GM12878 (cell line): ENCODE measurements around the gene GPC5. TPM values are rescaled to one million over a fixed set of nuclear protein-coding genes. Genes with fewer than 3 reads are reported as not detected.

Experiments
- ATAC-seq: fragments of 200-7000 bp; cut with Tn5 transposase; 3 replicates; pipeline ENCODE4 v1.9.1; 2020; ENCODE audit warnings: mild to moderate bottlenecking, moderate library complexity
- BruUV-seq: library from RNA; stranded (reverse); fragments of 400-500 nt; replicated peaks from 2 replicates; lab custom pipeline; 2021; lab: Mats Ljungman, UMichigan
- CTCF ChIA-PET: fragments of 300-600 bp; sonication (Branson Sonifier 250); formaldehyde crosslinking; extraction: SDS; loops from one replicate; lab custom pipeline; 2021; ENCODE audit warnings: inconsistent platforms; lab: Yijun Ruan, JAX
- POLR2A ChIA-PET: fragments of 350-600 bp; formaldehyde crosslinking; extraction: SDS; loops from one replicate; lab custom pipeline; 2021; ENCODE audit warnings: inconsistent platforms; lab: Charles Lee
- RAD21 ChIA-PET: fragments of 300-600 bp; sonication (Branson Sonifier 250); formaldehyde crosslinking; loops from one replicate; lab custom pipeline; 2023; ENCODE audit warnings: antibody characterized with exemption; ENCODE audit not compliant: unreplicated experiment; lab: Charles Lee
- SMC1A ChIA-PET: fragments of 300-600 bp; sonication (Branson Sonifier 250); formaldehyde crosslinking; loops from one replicate; lab custom pipeline; 2023; ENCODE audit not compliant: unreplicated experiment, uncharacterized antibody; lab: Charles Lee
- DNase-seq: peaks from one replicate; pipeline ENCODE4 v3.0.0-alpha.2; 2011; ENCODE audit warnings: low read depth, low spot score
- FAIRE-seq: peaks from 3 replicates; lab custom pipeline; 2011; peaks lifted over from hg19 to GRCh38; lab: Jason Lieb, UNC
- H2AFZ ChIP-seq: 2 replicates; pipeline ENCODE4 v1.6.0; 2011; ENCODE audit warnings: low read depth, low read length, control low read depth; ENCODE audit not compliant: control insufficient read depth
- H3K27ac ChIP-seq: 2 replicates; pipeline ENCODE4 v1.5.1; 2011; ENCODE audit warnings: control low read depth; ENCODE audit not compliant: control insufficient read depth, insufficient read depth
- H3K27me3 ChIP-seq, 2 experiments: replicated peaks in 1 of 2; 2 replicates each; pipeline versions ENCODE4 v1.6.0 to v1.6.1; 2011; ENCODE audit warnings: low read length in 1 of 2; ENCODE audit not compliant: control insufficient read depth in 2 of 2, insufficient read depth in 2 of 2
- H3K36me3 ChIP-seq, 2 experiments: 2 replicates each; pipeline ENCODE4 v1.5.1; 2011; ENCODE audit warnings: low read length in 1 of 2; ENCODE audit not compliant: control insufficient read depth in 2 of 2, insufficient read depth in 2 of 2
- H3K4me1 ChIP-seq: 2 replicates; pipeline ENCODE4 v1.6.1; 2011; ENCODE audit warnings: mild to moderate bottlenecking, low read length, moderate library complexity, mixed read lengths; ENCODE audit not compliant: control insufficient read depth, insufficient read depth
- H3K4me2 ChIP-seq: 2 replicates; pipeline ENCODE4 v1.6.0; 2011; ENCODE audit warnings: control low read depth; ENCODE audit not compliant: control insufficient read depth, insufficient read depth
- H3K4me3 ChIP-seq: fragments of 200-600 bp; sonication (generic); 2 replicates; pipeline ENCODE4 v1.5.1; 2016
- H3K79me2 ChIP-seq: 2 replicates; pipeline ENCODE4 v1.6.0; 2011; ENCODE audit warnings: low read length; ENCODE audit not compliant: control insufficient read depth, insufficient read depth
- H3K9ac ChIP-seq: 2 replicates; pipeline ENCODE4 v1.8.0; 2011; ENCODE audit warnings: low read length, control low read depth, mixed read lengths; ENCODE audit not compliant: control insufficient read depth, insufficient read depth
- H3K9me3 ChIP-seq: replicated peaks from 3 replicates; pipeline ENCODE4 v1.5.1; 2011; ENCODE audit warnings: mild to moderate bottlenecking, low read length; ENCODE audit not compliant: control insufficient read depth, insufficient read depth
- H4K20me1 ChIP-seq: 2 replicates; pipeline ENCODE4 v1.6.0; 2011; ENCODE audit not compliant: control insufficient read depth, insufficient read depth
- ATF7 ChIP-seq: fragments of 450-650 bp; IDR thresholded peaks from 2 replicates; pipeline ENCODE4 v1.6.1; 2016; ENCODE audit warnings: low read depth, mild to moderate bottlenecking
- GABPA ChIP-seq: IDR thresholded peaks from 2 replicates; pipeline ENCODE4 v1.6.1; 2014; ENCODE audit warnings: antibody characterized with exemption, low read depth, mild to moderate bottlenecking, inconsistent platforms
- KAT2A ChIP-seq: conservative IDR thresholded peaks from 2 replicates; pipeline ENCODE4 v1.6.1; 2011; ENCODE audit warnings: low read depth, low read length; ENCODE audit not compliant: control insufficient read depth
- RCOR1 ChIP-seq: conservative IDR thresholded peaks from 2 replicates; pipeline ENCODE4 v1.6.1; 2012; ENCODE audit warnings: low read depth, low read length, improper control_type of control experiment
- TCF12 ChIP-seq: IDR thresholded peaks from 2 replicates; pipeline ENCODE4 v1.6.1; 2011; ENCODE audit warnings: low read depth, mild to moderate bottlenecking, low read length
- TCF7 ChIP-seq: IDR thresholded peaks from 2 replicates; pipeline ENCODE4 v1.6.1; 2014; ENCODE audit warnings: antibody characterized with exemption, borderline replicate concordance
- YY1 ChIP-seq: IDR thresholded peaks from 2 replicates; pipeline ENCODE4 v1.6.1; 2011; ENCODE audit warnings: low read depth, mild to moderate bottlenecking, low read length
- ZNF217 ChIP-seq: fragments of 450-650 bp; IDR thresholded peaks from 2 replicates; pipeline ENCODE4 v1.6.1; 2017; ENCODE audit warnings: antibody characterized with exemption, mild to moderate bottlenecking
- WGBS: methylation state at CpG from one replicate; pipeline ENCODE4 v1.1.6; 2016; ENCODE audit warnings: low lambda C conversion rate; ENCODE audit not compliant: insufficient replicate concordance, insufficient coverage; ENCODE audit errors: missing lambda C conversion rate; 5-methylcytosine and 5-hydroxymethylcytosine counted together
- in situ Hi-C: fragments of 300-500 bp; cut with MboI; formaldehyde crosslinking; loops from 9 replicates; pipeline ENCODE4 v1.14.3; 2018; ENCODE audit warnings: mixed read lengths
- intact Hi-C: fragments of 100-400 bp; cut with micrococcal nuclease; formaldehyde crosslinking; loops from one replicate; pipeline ENCODE4 v1.14.2; 2022; ENCODE audit not compliant: unreplicated experiment
- polyA plus RNA-seq, 11 experiments: library from polyadenylated mRNA; depleted of rRNA in 4 of 11; unstranded in 6 of 11; stranded (reverse) in 5 of 11; fragments of >200 nt; fragmentation: Nextera tagmentation in 4 of 11; fragmentation: Illumina TruSeq in 1 of 11; extraction: Ambion mirVana in 4 of 11; extraction: Trizol in 1 of 11; gene quantifications; 1 replicate in 1 of 11; 2 replicates in 10 of 11; pipeline versions ENCODE4 v1.2.1 to v1.2.3, GENCODE V29; 2011 to 2016; ENCODE audit warnings: inconsistent platforms in 2 of 11, missing spikeins in 2 of 11, low read depth in 1 of 11
- total RNA-seq, 4 experiments: library from RNA; depleted of rRNA in 3 of 4; stranded (reverse); fragments of >200 nt in 3 of 4; fragmentation: Illumina TruSeq in 1 of 4; extraction: Trizol in 1 of 4; gene quantifications; 2 replicates each; pipeline versions ENCODE4 v1.2.1 to v1.2.3, GENCODE V29; 2013 to 2021
- TF ChIP-seq, protein P1 (sequence below): fragments of 450-650 bp; IDR thresholded peaks from 2 replicates; pipeline ENCODE4 v1.6.1; 2017; ENCODE audit warnings: antibody characterized with exemption, mild to moderate bottlenecking, moderate library complexity
- TF ChIP-seq, protein P2 (sequence below): fragments of 450-650 bp; formaldehyde crosslinking; IDR thresholded peaks from 2 replicates; pipeline ENCODE4 v1.4.0; 2022; ENCODE audit warnings: mild to moderate bottlenecking, moderate library complexity
- TF ChIP-seq, protein P3 (sequence below): IDR thresholded peaks from 2 replicates; pipeline ENCODE4 v1.6.1; 2012; ENCODE audit warnings: low read depth, low read length, improper control_type of control experiment

Gene GPC5
- total and polyA plus RNA-seq, 10 of the 15 experiments (the other 5 are each of a cell fraction or from before 2014, with no cell fraction given), result 0.05 to 0.87 (median 0.44) TPM; not detected in 1

DNA sequence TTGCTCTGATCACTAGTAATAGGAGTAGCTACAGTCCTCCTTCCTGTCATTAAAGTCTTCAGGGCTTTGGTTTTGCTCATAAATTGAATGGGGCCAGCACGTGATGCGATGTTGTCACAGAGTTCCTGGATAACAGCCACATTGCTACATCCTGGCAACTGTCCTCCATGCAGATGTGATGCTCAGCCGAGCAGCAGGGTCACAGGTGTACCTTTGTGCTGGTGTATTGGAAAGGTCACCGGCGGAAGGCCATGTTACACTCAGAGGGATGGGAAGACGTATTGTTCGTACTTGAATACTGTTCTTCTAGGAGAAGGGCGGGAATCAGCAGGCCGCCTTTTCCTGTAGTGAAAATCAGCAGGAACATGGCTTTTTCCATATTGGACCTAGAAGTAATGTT lies 1114.4 kb downstream of the GPC5 start:
- POLR2A ChIA-PET, result no interaction called here
- TF ChIP-seq RCOR1 (no peak), TCF12 (no peak), YY1 (no peak), GABPA (no peak), TCF7 (no peak), KAT2A (no peak), ZNF217 (no peak), ATF7 (no peak)
- TF ChIP-seq, protein P1, sequence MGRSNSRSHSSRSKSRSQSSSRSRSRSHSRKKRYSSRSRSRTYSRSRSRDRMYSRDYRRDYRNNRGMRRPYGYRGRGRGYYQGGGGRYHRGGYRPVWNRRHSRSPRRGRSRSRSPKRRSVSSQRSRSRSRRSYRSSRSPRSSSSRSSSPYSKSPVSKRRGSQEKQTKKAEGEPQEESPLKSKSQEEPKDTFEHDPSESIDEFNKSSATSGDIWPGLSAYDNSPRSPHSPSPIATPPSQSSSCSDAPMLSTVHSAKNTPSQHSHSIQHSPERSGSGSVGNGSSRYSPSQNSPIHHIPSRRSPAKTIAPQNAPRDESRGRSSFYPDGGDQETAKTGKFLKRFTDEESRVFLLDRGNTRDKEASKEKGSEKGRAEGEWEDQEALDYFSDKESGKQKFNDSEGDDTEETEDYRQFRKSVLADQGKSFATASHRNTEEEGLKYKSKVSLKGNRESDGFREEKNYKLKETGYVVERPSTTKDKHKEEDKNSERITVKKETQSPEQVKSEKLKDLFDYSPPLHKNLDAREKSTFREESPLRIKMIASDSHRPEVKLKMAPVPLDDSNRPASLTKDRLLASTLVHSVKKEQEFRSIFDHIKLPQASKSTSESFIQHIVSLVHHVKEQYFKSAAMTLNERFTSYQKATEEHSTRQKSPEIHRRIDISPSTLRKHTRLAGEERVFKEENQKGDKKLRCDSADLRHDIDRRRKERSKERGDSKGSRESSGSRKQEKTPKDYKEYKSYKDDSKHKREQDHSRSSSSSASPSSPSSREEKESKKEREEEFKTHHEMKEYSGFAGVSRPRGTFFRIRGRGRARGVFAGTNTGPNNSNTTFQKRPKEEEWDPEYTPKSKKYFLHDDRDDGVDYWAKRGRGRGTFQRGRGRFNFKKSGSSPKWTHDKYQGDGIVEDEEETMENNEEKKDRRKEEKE, result no peak
- TF ChIP-seq, protein P2, sequence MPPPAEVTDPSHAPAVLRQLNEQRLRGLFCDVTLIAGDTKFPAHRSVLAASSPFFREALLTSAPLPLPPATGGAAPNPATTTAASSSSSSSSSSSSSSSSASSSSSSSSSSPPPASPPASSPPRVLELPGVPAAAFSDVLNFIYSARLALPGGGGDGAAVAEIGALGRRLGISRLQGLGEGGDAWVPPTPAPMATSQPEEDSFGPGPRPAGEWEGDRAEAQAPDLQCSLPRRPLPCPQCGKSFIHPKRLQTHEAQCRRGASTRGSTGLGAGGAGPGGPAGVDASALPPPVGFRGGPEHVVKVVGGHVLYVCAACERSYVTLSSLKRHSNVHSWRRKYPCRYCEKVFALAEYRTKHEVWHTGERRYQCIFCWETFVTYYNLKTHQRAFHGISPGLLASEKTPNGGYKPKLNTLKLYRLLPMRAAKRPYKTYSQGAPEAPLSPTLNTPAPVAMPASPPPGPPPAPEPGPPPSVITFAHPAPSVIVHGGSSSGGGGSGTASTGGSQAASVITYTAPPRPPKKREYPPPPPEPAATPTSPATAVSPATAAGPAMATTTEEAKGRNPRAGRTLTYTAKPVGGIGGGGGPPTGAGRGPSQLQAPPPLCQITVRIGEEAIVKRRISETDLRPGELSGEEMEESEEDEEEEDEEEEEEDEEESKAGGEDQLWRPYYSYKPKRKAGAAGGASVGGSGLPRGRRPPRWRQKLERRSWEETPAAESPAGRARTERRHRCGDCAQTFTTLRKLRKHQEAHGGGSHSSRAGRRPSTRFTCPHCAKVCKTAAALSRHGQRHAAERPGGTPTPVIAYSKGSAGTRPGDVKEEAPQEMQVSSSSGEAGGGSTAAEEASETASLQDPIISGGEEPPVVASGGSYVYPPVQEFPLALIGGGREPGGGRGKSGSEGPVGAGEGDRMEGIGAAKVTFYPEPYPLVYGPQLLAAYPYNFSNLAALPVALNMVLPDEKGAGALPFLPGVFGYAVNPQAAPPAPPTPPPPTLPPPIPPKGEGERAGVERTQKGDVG (CRISPR knock-in tag), result no peak
- TF ChIP-seq, protein P3, sequence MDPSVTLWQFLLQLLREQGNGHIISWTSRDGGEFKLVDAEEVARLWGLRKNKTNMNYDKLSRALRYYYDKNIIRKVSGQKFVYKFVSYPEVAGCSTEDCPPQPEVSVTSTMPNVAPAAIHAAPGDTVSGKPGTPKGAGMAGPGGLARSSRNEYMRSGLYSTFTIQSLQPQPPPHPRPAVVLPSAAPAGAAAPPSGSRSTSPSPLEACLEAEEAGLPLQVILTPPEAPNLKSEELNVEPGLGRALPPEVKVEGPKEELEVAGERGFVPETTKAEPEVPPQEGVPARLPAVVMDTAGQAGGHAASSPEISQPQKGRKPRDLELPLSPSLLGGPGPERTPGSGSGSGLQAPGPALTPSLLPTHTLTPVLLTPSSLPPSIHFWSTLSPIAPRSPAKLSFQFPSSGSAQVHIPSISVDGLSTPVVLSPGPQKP, result no peak
- H3K4me2 ChIP-seq, result no peak overlapping the region
- intact Hi-C loops (no loop called here), in situ Hi-C loops (no loop called here)
- no peaks in the 10 kb centered on the region for H3K36me3 ChIP-seq
- DNase-seq (no peak), ATAC-seq (no peak), FAIRE-seq (no peak)
- H3K9me3 ChIP-seq, result no peaks in the 10 kb centered on the region
- no peak overlapping the region for H3K4me3 ChIP-seq
- H3K79me2 ChIP-seq, result no peaks in the 10 kb centered on the region
- H3K9ac ChIP-seq, result no peak overlapping the region
- no peaks in the 10 kb centered on the region for H4K20me1 ChIP-seq
- no peaks in the 10 kb centered on the region for H3K4me1 ChIP-seq
- 42% methylated on average over 9 of the region's 9 CpGs for WGBS
- H3K27me3 ChIP-seq, result no peaks in the 10 kb centered on the region
- RAD21 ChIA-PET, result no interaction called here
- H3K27ac ChIP-seq, result no peak overlapping the region
- CTCF ChIA-PET, result no interaction called here
- H2AFZ ChIP-seq, result no peak overlapping the region
- SMC1A ChIA-PET, result no interaction called here
- no TSS peak for BruUV-seq
